H1 (cell line): ENCODE results near the gene CSNK1A1. TPM values are rescaled to one million over a fixed set of nuclear protein-coding genes. Genes with fewer than 3 reads are reported as not detected.

Experiments
- CTCF ChIA-PET: fragments of 300-600 bp; sonication (Branson Sonifier 250); formaldehyde crosslinking; loops from one replicate; lab custom pipeline; 2021; ENCODE audit not compliant: partially characterized antibody; lab: Charles Lee
- POLR2A ChIA-PET: fragments of 300-600 bp; sonication (Branson Sonifier 250); formaldehyde crosslinking; loops from one replicate; lab custom pipeline; 2021; ENCODE audit warnings: inconsistent platforms; ENCODE audit not compliant: partially characterized antibody; lab: Charles Lee
- DNase-seq, 2 experiments: peaks; one replicate each; pipeline versions ENCODE4 v3.0.0 to v3.0.0-alpha.2; 2010 to 2022; ENCODE audit warnings: low spot score in 2 of 2, low read depth in 1 of 2, mixed read lengths in 1 of 2
- FAIRE-seq: peaks from 2 replicates; lab custom pipeline; 2011; peaks lifted over from hg19 to GRCh38; lab: Jason Lieb, UNC
- H2AFZ ChIP-seq: 2 replicates; pipeline ENCODE4 v1.8.1; 2012; ENCODE audit warnings: low read length, inconsistent platforms
- H2AK5ac ChIP-seq: 2 replicates; pipeline ENCODE4 v1.6.1; 2013; ENCODE audit warnings: low read depth, low read length
- H2BK120ac ChIP-seq: replicated peaks from 2 replicates; pipeline ENCODE3; 2013; ENCODE audit warnings: low read depth, low read length, inconsistent platforms
- H2BK12ac ChIP-seq: 2 replicates; pipeline ENCODE4 v1.6.1; 2013; ENCODE audit warnings: low read depth, low read length
- H2BK15ac ChIP-seq: 2 replicates; pipeline ENCODE4 v1.6.1; 2013; ENCODE audit warnings: low read length
- H2BK20ac ChIP-seq: 2 replicates; pipeline ENCODE4 v1.6.1; 2013; ENCODE audit warnings: low read length
- H2BK5ac ChIP-seq: 2 replicates; pipeline ENCODE4 v1.6.1; 2013; ENCODE audit warnings: low read depth, low read length
- H3K14ac ChIP-seq: 2 replicates; pipeline ENCODE4 v1.6.1; 2013; ENCODE audit warnings: inconsistent platforms; ENCODE audit not compliant: insufficient read length
- H3K18ac ChIP-seq: 2 replicates; pipeline ENCODE4 v1.6.1; 2013; ENCODE audit warnings: low read length; ENCODE audit errors: extremely low read depth
- H3K23ac ChIP-seq: 2 replicates; pipeline ENCODE4 v1.6.1; 2013; ENCODE audit warnings: inconsistent platforms; ENCODE audit not compliant: insufficient read length
- H3K23me2 ChIP-seq: 2 replicates; pipeline ENCODE4 v1.6.1; 2013; ENCODE audit warnings: low read depth, low read length
- H3K27ac ChIP-seq: 2 replicates; pipeline ENCODE4 v1.6.1; 2011; ENCODE audit warnings: low read depth, low read length, inconsistent platforms
- H3K27me3 ChIP-seq, 4 experiments: replicated peaks in 1 of 4; 1 replicate in 1 of 4; 2 replicates in 3 of 4; pipeline versions ENCODE4 v1.6.1 to v1.8.1; 2011 to 2013; ENCODE audit warnings: low read length in 3 of 4, mild to moderate bottlenecking in 3 of 4, inconsistent platforms in 2 of 4, mixed read lengths in 2 of 4, moderate library complexity in 1 of 4; ENCODE audit not compliant: control insufficient read depth in 3 of 4, insufficient read depth in 3 of 4; ENCODE audit errors: extremely low read depth in 1 of 4
- H3K36me3 ChIP-seq, 4 experiments: 2 replicates each; pipeline versions ENCODE4 v1.6.1 to v1.8.1; 2011 to 2013; ENCODE audit warnings: mild to moderate bottlenecking in 4 of 4, low read length in 3 of 4, moderate library complexity in 2 of 4, control low read depth in 1 of 4, inconsistent platforms in 1 of 4; ENCODE audit not compliant: insufficient read depth in 4 of 4, control insufficient read depth in 2 of 4
- H3K4ac ChIP-seq: replicated peaks from 2 replicates; pipeline ENCODE3; 2013; ENCODE audit warnings: low read length, low read depth, mixed read lengths, inconsistent platforms; ENCODE audit not compliant: insufficient read length
- H3K4me1 ChIP-seq, 4 experiments: replicated peaks in 1 of 4; 1 replicate in 1 of 4; 2 replicates in 3 of 4; pipeline versions ENCODE4 v1.6.1 to v1.8.1; 2011 to 2013; ENCODE audit warnings: low read length in 3 of 4, inconsistent platforms in 2 of 4, mixed read lengths in 1 of 4; ENCODE audit not compliant: insufficient read depth in 4 of 4, control insufficient read depth in 3 of 4
- H3K4me2 ChIP-seq, 2 experiments: 2 replicates each; pipeline versions ENCODE4 v1.6.1 to v1.8.1; 2011 to 2013; ENCODE audit warnings: low read depth in 2 of 2, low read length in 2 of 2, control low read depth in 1 of 2, inconsistent platforms in 1 of 2, mild to moderate bottlenecking in 1 of 2; ENCODE audit not compliant: insufficient read depth in 1 of 2
- H3K4me3 ChIP-seq, 4 experiments: fragments of 200-600, 300-600 bp in 1 of 4; sonication (generic), shearing (Covaris generic), sonication (Bioruptor Twin) in 1 of 4; 2 replicates each; pipeline versions ENCODE4 v1.5.1 to v1.8.1; 2011 to 2016; ENCODE audit warnings: low read length in 4 of 4, low read depth in 3 of 4, control low read depth in 2 of 4, inconsistent platforms in 2 of 4, mild to moderate bottlenecking in 2 of 4, mixed read lengths in 1 of 4, moderate library complexity in 1 of 4; ENCODE audit not compliant: insufficient read depth in 2 of 4; ENCODE audit errors: extremely low read depth in 1 of 4
- H3K56ac ChIP-seq: replicated peaks from 2 replicates; pipeline ENCODE3; 2013; ENCODE audit warnings: low read depth, mild to moderate bottlenecking, mixed read lengths, low read length, inconsistent platforms; ENCODE audit not compliant: insufficient read length
- H3K79me1 ChIP-seq: 2 replicates; pipeline ENCODE4 v1.6.1; 2013; ENCODE audit warnings: low read depth, low read length, control low read depth
- H3K79me2 ChIP-seq, 2 experiments: 2 replicates each; pipeline versions ENCODE4 v1.6.1 to v1.8.1; 2012 to 2013; ENCODE audit warnings: low read length in 2 of 2, mild to moderate bottlenecking in 2 of 2, inconsistent platforms in 1 of 2; ENCODE audit not compliant: insufficient read depth in 2 of 2, control insufficient read depth in 1 of 2
- H3K9ac ChIP-seq, 4 experiments: replicated peaks in 1 of 4; 1 replicate in 1 of 4; 2 replicates in 3 of 4; pipeline versions ENCODE4 v1.6.1 to v1.8.1; 2011 to 2013; ENCODE audit warnings: low read depth in 3 of 4, low read length in 3 of 4, control low read depth in 2 of 4, mild to moderate bottlenecking in 2 of 4, moderate library complexity in 2 of 4, inconsistent platforms in 1 of 4; ENCODE audit errors: extremely low read depth in 1 of 4
- H3K9me3 ChIP-seq, 2 experiments: 2 replicates each; pipeline versions ENCODE4 v1.6.1 to v1.8.1; 2012 to 2013; ENCODE audit warnings: mild to moderate bottlenecking in 2 of 2, moderate library complexity in 2 of 2, control low read depth in 1 of 2, inconsistent platforms in 1 of 2, low read depth in 1 of 2, low read length in 1 of 2, mixed read lengths in 1 of 2; ENCODE audit not compliant: insufficient read depth in 2 of 2
- H4K20me1 ChIP-seq, 2 experiments: replicated peaks in 1 of 2; 2 replicates each; pipeline versions ENCODE3 to v1.8.1; 2011 to 2013; ENCODE audit warnings: inconsistent platforms in 2 of 2, low read length in 2 of 2, mild to moderate bottlenecking in 1 of 2; ENCODE audit not compliant: insufficient read depth in 2 of 2, control insufficient read depth in 1 of 2
- H4K5ac ChIP-seq: 2 replicates; pipeline ENCODE4 v1.6.1; 2013; ENCODE audit warnings: low read length, low read depth, mixed read lengths, inconsistent platforms; ENCODE audit not compliant: insufficient read length
- H4K8ac ChIP-seq: 2 replicates; pipeline ENCODE4 v1.8.0; 2013; ENCODE audit warnings: mild to moderate bottlenecking, moderate library complexity, low read length, inconsistent platforms; ENCODE audit not compliant: insufficient read depth; ENCODE audit errors: extremely low read depth
- H4K91ac ChIP-seq: replicated peaks from 2 replicates; pipeline ENCODE3; 2013; ENCODE audit warnings: low read length, mixed read lengths, inconsistent platforms; ENCODE audit not compliant: insufficient read length
- CHD1 ChIP-seq: IDR thresholded peaks from 2 replicates; pipeline ENCODE4 v1.6.1; 2012; ENCODE audit warnings: low read depth, low read length, improper control_type of control experiment
- E2F6 ChIP-seq: IDR thresholded peaks from 2 replicates; pipeline ENCODE4 v1.6.1; 2012; ENCODE audit warnings: inconsistent platforms
- FOSL1 ChIP-seq: IDR thresholded peaks from 2 replicates; pipeline ENCODE4 v1.6.1; 2011; ENCODE audit warnings: mild to moderate bottlenecking, low read depth, low read length, moderate library complexity; ENCODE audit not compliant: insufficient read depth
- KDM5A ChIP-seq: fragments of 200-600 bp; IDR thresholded peaks from 2 replicates; pipeline ENCODE4 v1.7.1; 2012; ENCODE audit warnings: mild to moderate bottlenecking, low read length, inconsistent platforms, mixed read lengths
- NRF1 ChIP-seq: IDR thresholded peaks from 2 replicates; pipeline ENCODE4 v1.6.1; 2011; ENCODE audit warnings: mild to moderate bottlenecking, low read depth, low read length, improper control_type of control experiment
- POLR2A ChIP-seq, 2 experiments: IDR thresholded peaks; 1 replicate in 1 of 2; 2 replicates in 1 of 2; pipeline ENCODE4 v1.6.1; 2011; ENCODE audit warnings: low read depth in 2 of 2, low read length in 2 of 2, mild to moderate bottlenecking in 2 of 2; ENCODE audit errors: control extremely low read depth in 1 of 2
- RAD21 ChIP-seq, 2 experiments: IDR thresholded peaks in 1 of 2; conservative IDR thresholded peaks in 1 of 2; 2 replicates each; pipeline ENCODE4 v1.6.1; 2011; ENCODE audit warnings: low read depth in 2 of 2, low read length in 2 of 2, improper control_type of control experiment in 1 of 2, inconsistent platforms in 1 of 2, mild to moderate bottlenecking in 1 of 2, moderate library complexity in 1 of 2
- RNF2 ChIP-seq: fragments of 200-900, 300-1000 bp; sonication (generic); IDR thresholded peaks from 2 replicates; pipeline ENCODE4 v1.7.1; 2016; ENCODE audit warnings: borderline replicate concordance, low read depth, mild to moderate bottlenecking, antibody characterized with exemption, low read length; ENCODE audit not compliant: poor library complexity, severe bottlenecking; ENCODE audit errors: missing control alignments
- RXRA ChIP-seq: IDR thresholded peaks from 2 replicates; pipeline ENCODE4 v1.6.1; 2011; ENCODE audit warnings: low read depth, mild to moderate bottlenecking, low read length, moderate library complexity; ENCODE audit not compliant: insufficient read depth
- SP1 ChIP-seq: IDR thresholded peaks from 2 replicates; pipeline ENCODE4 v1.6.1; 2011; ENCODE audit warnings: low read depth, low read length
- ZNF274 ChIP-seq: IDR thresholded peaks from 2 replicates; pipeline ENCODE4 v1.7.0; 2012; ENCODE audit warnings: low read length, borderline replicate concordance; ENCODE audit errors: extremely low read depth
- WGBS, 2 experiments: shearing (Covaris generic) in 1 of 2; methylation state at CpG; one replicate each; pipeline versions ENCODE4 v1.1.6 to v1.1.7; 2013 to 2015; ENCODE audit warnings: low lambda C conversion rate in 2 of 2, mixed read lengths in 2 of 2, inconsistent platforms in 1 of 2, low coverage in 1 of 2, missing lambda C conversion rate in 1 of 2; ENCODE audit not compliant: insufficient replicate concordance in 2 of 2, insufficient coverage in 1 of 2, insufficient read length in 1 of 2; ENCODE audit errors: extremely low coverage in 1 of 2, missing lambda C conversion rate in 1 of 2; 5-methylcytosine and 5-hydroxymethylcytosine counted together
- polyA plus RNA-seq, 7 experiments: library from polyadenylated mRNA; depleted of rRNA in 3 of 7; stranded (reverse) in 5 of 7; unstranded in 2 of 7; fragments of >200 nt in 5 of 7; fragments of 200-250 nt in 2 of 7; gene quantifications; 1 replicate in 5 of 7; 2 replicates in 1 of 7; 4 replicates in 1 of 7; pipeline versions ENCODE4 v1.2.1 to v1.2.3, GENCODE V29; 2011 to 2013; ENCODE audit warnings: missing spikeins in 2 of 7, mixed read lengths in 2 of 7
- total RNA-seq: library from RNA; stranded (reverse); fragmentation: NEBNext Ultra II Directional; extraction: Animal tissue kit (Norgen Biotek cat#: 25700); gene quantifications from 2 replicates; pipeline ENCODE4 v1.2.1, GENCODE V29; 2021

The CSNK1A1 gene
- total and polyA plus RNA-seq, 2 of the 8 experiments (the other 6 are each of a cell fraction or from before 2014, with no cell fraction given): 61.2 to 244 TPM

DNA sequence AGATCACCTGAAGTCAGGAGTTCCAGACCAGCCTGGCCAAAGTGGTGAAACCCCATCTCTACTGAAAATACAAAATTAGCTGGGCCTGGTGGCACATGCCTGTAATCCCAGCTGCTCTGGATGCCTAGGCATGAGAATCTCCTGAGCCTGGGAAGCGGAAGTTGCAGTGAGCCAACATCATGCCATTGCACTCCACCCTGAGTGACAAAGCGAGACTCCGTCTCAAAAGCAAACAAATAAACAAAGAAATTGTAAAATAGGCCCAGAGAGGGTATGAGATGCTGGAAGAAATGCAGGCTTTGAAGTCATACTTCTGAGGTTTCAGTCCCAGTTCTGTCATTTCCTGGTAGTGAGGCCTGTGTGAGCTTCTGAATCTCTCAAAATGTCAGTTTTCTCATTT, 24.8 kb upstream of the CSNK1A1 start:
- H3K4me3 ChIP-seq: no peak overlapping the region
- no peak overlapping the region for H3K23ac ChIP-seq
- no peak overlapping the region for H3K14ac ChIP-seq
- H2BK12ac ChIP-seq: no peak overlapping the region
- no peak overlapping the region for H3K4me2 ChIP-seq
- WGBS, 2 experiments: 88% methylated on average over 3 of the region's 3 CpGs; no CpG with 5 or more reads in 1 of the 2 experiments
- no peak overlapping the region for H2BK120ac ChIP-seq
- H4K5ac ChIP-seq: no peak overlapping the region
- H3K18ac ChIP-seq: no peak overlapping the region
- DNase-seq (no peak), FAIRE-seq (no peak)
- H3K27ac ChIP-seq: no peak overlapping the region
- H3K56ac ChIP-seq: no peak overlapping the region
- H3K4me1 ChIP-seq: peaks cover 0 to 4% (median 1%) of the 10 kb centered on the region in 4 experiments; a peak in 3 of 7 replicates
- peaks cover 0 to 10% (median 7%) of the 10 kb centered on the region in 4 experiments; a peak in 5 of 7 replicates for H3K27me3 ChIP-seq
- peaks cover 3% of the 10 kb centered on the region; the same call in 1 of the 2 replicates for H3K23me2 ChIP-seq
- no peaks in the 10 kb centered on the region for H3K79me1 ChIP-seq
- no peaks in the 10 kb centered on the region for H3K9me3 ChIP-seq
- H4K20me1 ChIP-seq: no peaks in the 10 kb centered on the region
- H2BK15ac ChIP-seq: no peak overlapping the region
- H3K79me2 ChIP-seq: no peaks in the 10 kb centered on the region
- H3K9ac ChIP-seq: no peak overlapping the region
- H2AK5ac ChIP-seq: no peak overlapping the region
- H2BK20ac ChIP-seq: no peak overlapping the region
- no peak overlapping the region for H2BK5ac ChIP-seq
- POLR2A ChIA-PET: interaction anchor here (1.1 to 1.3 kb wide), 2 partner anchors 20 to 24 kb away, joined by 3 read pairs; no protein-coding TSS in a partner anchor
- no peak overlapping the region for H4K91ac ChIP-seq
- no peak overlapping the region for H3K4ac ChIP-seq
- no peak overlapping the region for H2AFZ ChIP-seq
- H3K36me3 ChIP-seq: no peaks in the 10 kb centered on the region
- no peak overlapping the region for H4K8ac ChIP-seq
- CTCF ChIA-PET: interaction anchor here (0.6 to 1.9 kb wide), 9 partner anchors 33 to 208 kb away, joined by 3 to 7 read pairs (median 4); no protein-coding TSS in a partner anchor
- TF ChIP-seq RXRA (no peak), RAD21 (IDR thresholded peaks at IDR 0.05 in 1 of 2, conservative IDR thresholded peaks at IDR 0.05 in 1 of 2; ENCODE audit: low read depth in 2 of 2, low read length in 2 of 2) (no peak), FOSL1 (no peak), KDM5A (no peak), POLR2A (IDR thresholded peaks at IDR 0.05; ENCODE audit: control extremely low read depth in 1 of 2, low read depth in 2 of 2, low read length in 2 of 2) (no peak), SP1 (no peak), RNF2 (no peak), ZNF274 (no peak), NRF1 (no peak), CHD1 (no peak), E2F6 (no peak)
